GM10266 (cell line): Measurements from ENCODE around the gene ADAM19.

Experiments
- DNase-seq: peaks from one replicate; pipeline ENCODE4 v3.0.0; 2012; ENCODE audit errors: extremely low spot score
- CTCF ChIP-seq: IDR thresholded peaks from 2 replicates; pipeline ENCODE4 v1.5.1; 2012; ENCODE audit warnings: mild to moderate bottlenecking, low read depth; ENCODE audit not compliant: control insufficient read depth, insufficient read depth; ENCODE audit errors: missing control alignments

Gene ADAM19

GRCh38 chr5:157582731-157583620 lies 7.4 kb upstream of the ADAM19 start:
- peak; percentile 15 for TF ChIP-seq CTCF
- no peak for DNase-seq

- DNase-seq = no peak
- no peak for TF ChIP-seq CTCF
These were observed 6.3 kb upstream of the ADAM19 start for GRCh38 chr5:157581901-157582300.

GRCh38 chr5:157578079-157578780 lies 2.7 kb upstream of the ADAM19 start:
- DNase-seq = no peak
- TF ChIP-seq CTCF = no peak

- TF ChIP-seq CTCF = no peak
- DNase-seq = no peak
These were observed 1.1 kb upstream of the ADAM19 start for GRCh38 chr5:157576678-157577077.

GRCh38 chr5:157574456-157575380 lies 857 bp downstream of the ADAM19 start:
- peak; percentile 58 for DNase-seq
- no peak for TF ChIP-seq CTCF

GRCh38 chr5:157571357-157571827 lies 4.2 kb downstream of the ADAM19 start:
- peak; percentile 68 for DNase-seq

More at GRCh38 chr5:157571357-157571827, 4.2 kb downstream of the ADAM19 start:
- no peak for TF ChIP-seq CTCF
